ENCODE results near the gene S100A14. TPM values are rescaled to one million over a fixed set of nuclear protein-coding genes. Genes with fewer than 3 reads are reported as not detected.

The S100A14 gene
- total RNA-seq, 3 donors from 2014 or later, result 122 to 361 (median 325) TPM

- Histone ChIP-seq H3K4me3 (no peak overlapping the region), H3K36me3 (ENCODE audit: low read depth) (no peaks in the 10 kb centered on the region), H3K9me3 (no peaks in the 10 kb centered on the region), H3K4me1 (ENCODE audit: low read depth) (peaks cover 25% of the 10 kb centered on the region)
- DNase-seq (no peak), ATAC-seq (no peak)
- no peak for TF ChIP-seq CTCF (IDR thresholded peaks at IDR 0.05)
- intact Hi-C loops (cut with DNase I, micrococcal nuclease), result no loop called here
Measured at GRCh38 chr1:153607381-153607780, 8.7 kb downstream of the S100A14 start.

GRCh38 chr1:153606194-153606593 is 9.9 kb downstream of the S100A14 start:
- H3K4me3 ChIP-seq, result no peak overlapping the region
- no peaks in the 10 kb centered on the region for H3K9me3 ChIP-seq
- H3K36me3 ChIP-seq (ENCODE audit: low read depth), result no peaks in the 10 kb centered on the region
- ATAC-seq, result no peak
- intact Hi-C loops (cut with DNase I, micrococcal nuclease), result no loop called here
- DNase-seq, result no peak
- TF ChIP-seq CTCF (IDR thresholded peaks at IDR 0.05), result no peak
- peaks cover 25% of the 10 kb centered on the region for H3K4me1 ChIP-seq (ENCODE audit: low read depth)

- Histone ChIP-seq H3K4me3 (no peak overlapping the region), H3K9me3 (no peaks in the 10 kb centered on the region), H3K4me1 (ENCODE audit: low read depth) (no peaks in the 10 kb centered on the region), H3K36me3 (ENCODE audit: low read depth) (no peaks in the 10 kb centered on the region)
- DNase-seq, result no peak
- TF ChIP-seq CTCF (IDR thresholded peaks at IDR 0.05), result no peak
- no peak for ATAC-seq
- intact Hi-C loops (cut with DNase I, micrococcal nuclease), result no loop called here
Measured at GRCh38 chr1:153602749-153603148, 13.4 kb downstream of the S100A14 start.

- ATAC-seq, result no peak
- no peaks in the 10 kb centered on the region for H3K36me3 ChIP-seq (ENCODE audit: low read depth)
- H3K4me3 ChIP-seq, result no peak overlapping the region
- DNase-seq, result no peak
- no peak for TF ChIP-seq CTCF (IDR thresholded peaks at IDR 0.05)
- H3K9me3 ChIP-seq, result no peaks in the 10 kb centered on the region
- intact Hi-C loops (cut with DNase I, micrococcal nuclease), result no loop called here
- no peaks in the 10 kb centered on the region for H3K4me1 ChIP-seq (ENCODE audit: low read depth)
Measured at GRCh38 chr1:153599847-153600246, 16.3 kb downstream of the S100A14 start.

GRCh38 chr1:153598309-153599172 is 17.6 kb downstream of the S100A14 start:
- ATAC-seq, result peak; percentile 67

More at GRCh38 chr1:153598309-153599172, 17.6 kb downstream of the S100A14 start:
- no peaks in the 10 kb centered on the region for H3K4me1 ChIP-seq (ENCODE audit: low read depth)
- intact Hi-C loops (cut with DNase I, micrococcal nuclease), result no loop called here
- no peak for TF ChIP-seq CTCF (IDR thresholded peaks at IDR 0.05)
- DNase-seq, result no peak
- H3K36me3 ChIP-seq (ENCODE audit: low read depth), result no peaks in the 10 kb centered on the region
- H3K9me3 ChIP-seq, result no peaks in the 10 kb centered on the region
- H3K4me3 ChIP-seq, result no peak overlapping the region
